B cell (primary cell): Measurements from ENCODE around the gene SUSD3. TPM values are rescaled to one million over a fixed set of nuclear protein-coding genes. Genes with fewer than 3 reads are reported as not detected.
A peak's percentile ranks its signal among the peaks of the same experiment; 100 is the strongest.

ENCODE experiments used
- ATAC-seq: fragments of 200-7000 bp; cut with Tn5 transposase; one replicate; pipeline ENCODE4 v1.10.0; 2021; ENCODE audit warnings: low read depth, mild to moderate bottlenecking, moderate number of reproducible peaks, moderate library complexity
- CTCF ChIA-PET: fragments of 350-600 bp; sonication (Branson Sonifier 250); formaldehyde crosslinking; loops from one replicate; lab custom pipeline; 2021; ENCODE audit warnings: antibody characterized with exemption, inconsistent platforms; lab: Charles Lee
- POLR2A ChIA-PET: fragments of 350-600 bp; sonication (Branson Sonifier 250); formaldehyde crosslinking; loops from one replicate; lab custom pipeline; 2021; ENCODE audit warnings: antibody characterized with exemption; lab: Charles Lee
- DNase-seq: peaks from one replicate; pipeline ENCODE4 v3.0.0; 2013
- H2AFZ ChIP-seq: 2 replicates; pipeline ENCODE4 v1.6.1; 2012; ENCODE audit warnings: mild to moderate bottlenecking, low read depth, low read length; ENCODE audit not compliant: insufficient read depth, poor library complexity, severe bottlenecking
- H3K27ac ChIP-seq, 2 donors: 1 replicate in 1 of 2; 2 replicates in 1 of 2; pipeline ENCODE4 v1.5.1; 2012 to 2013; ENCODE audit warnings: low read length in 2 of 2, mild to moderate bottlenecking in 2 of 2, moderate library complexity in 1 of 2
- H3K27me3 ChIP-seq, 4 experiments: fragments of 200-600 bp in 1 of 4; sonication (generic) in 1 of 4; replicated peaks in 1 of 4; 1 replicate in 2 of 4; 2 replicates in 2 of 4; pipeline versions ENCODE4 v1.6.1 to v1.7.0; 2013 to 2016; ENCODE audit warnings: low read length in 3 of 4, mild to moderate bottlenecking in 2 of 4, mixed read lengths in 1 of 4, moderate library complexity in 1 of 4; ENCODE audit not compliant: insufficient read depth in 4 of 4, control insufficient read depth in 3 of 4; ENCODE audit errors: control extremely low read depth in 1 of 4
- H3K36me3 ChIP-seq, 2 experiments: replicated peaks in 1 of 2; 1 replicate in 1 of 2; 2 replicates in 1 of 2; pipeline versions ENCODE4 v1.6.1 to v1.7.1; 2013; ENCODE audit warnings: low read length in 1 of 2; ENCODE audit not compliant: insufficient read depth in 2 of 2, control insufficient read depth in 1 of 2; ENCODE audit errors: control extremely low read depth in 1 of 2, extremely low read depth in 1 of 2
- H3K4me1 ChIP-seq, 2 donors: fragments of 200-600 bp in 1 of 2; sonication (generic) in 1 of 2; 1 replicate in 1 of 2; 2 replicates in 1 of 2; pipeline versions ENCODE4 v1.5.1 to v1.6.1; 2013 to 2017; ENCODE audit warnings: low read length in 2 of 2; ENCODE audit not compliant: control insufficient read depth in 2 of 2, insufficient read depth in 2 of 2
- H3K4me2 ChIP-seq: replicated peaks from 2 replicates; pipeline ENCODE3; 2012; ENCODE audit warnings: mild to moderate bottlenecking, low read depth, low read length; ENCODE audit not compliant: poor library complexity, severe bottlenecking
- H3K4me3 ChIP-seq, 5 experiments: fragments of 200-600 bp in 1 of 5; sonication (generic) in 1 of 5; 1 replicate in 3 of 5; 2 replicates in 2 of 5; pipeline versions ENCODE4 v1.5.1 to v1.7.0; 2011 to 2016; ENCODE audit warnings: low read length in 4 of 5, mild to moderate bottlenecking in 4 of 5, low read depth in 2 of 5, control low read depth in 1 of 5, moderate library complexity in 1 of 5; ENCODE audit not compliant: insufficient read depth in 1 of 5; ENCODE audit errors: control extremely low read depth in 1 of 5, extremely low read depth in 1 of 5
- H3K79me2 ChIP-seq: fragments of 200-600 bp; sonication (generic); one replicate; pipeline ENCODE4 v1.6.0; 2016; ENCODE audit warnings: low read length; ENCODE audit not compliant: control insufficient read depth, insufficient read depth
- H3K9ac ChIP-seq: fragments of 200-600 bp; sonication (generic); 2 replicates; pipeline ENCODE4 v1.6.1; 2017; ENCODE audit warnings: mild to moderate bottlenecking, low read length, moderate library complexity
- H3K9me3 ChIP-seq, 3 donors: one replicate each; pipeline versions ENCODE4 v1.6.1 to v1.7.1; 2013; ENCODE audit warnings: low read length in 2 of 3; ENCODE audit not compliant: control insufficient read depth in 2 of 3, insufficient read depth in 1 of 3; ENCODE audit errors: control extremely low read depth in 1 of 3
- H4K20me1 ChIP-seq: 2 replicates; pipeline ENCODE4 v1.6.0; 2012; ENCODE audit warnings: mild to moderate bottlenecking, low read length; ENCODE audit not compliant: insufficient read depth, control insufficient read depth, poor library complexity, severe bottlenecking
- H3K27ac Mint-ChIP-seq: one replicate; pipeline ENCODE4 v1.8.0; 2021; ENCODE audit warnings: mixed read lengths
- H3K27me3 Mint-ChIP-seq: one replicate; pipeline ENCODE4 v1.8.0; 2021; ENCODE audit warnings: mixed read lengths
- H3K4me1 Mint-ChIP-seq: one replicate; pipeline ENCODE4 v1.8.0; 2021; ENCODE audit warnings: mixed read lengths
- H3K4me3 Mint-ChIP-seq: one replicate; pipeline ENCODE4 v1.8.0; 2021; ENCODE audit warnings: mixed read lengths
- H3K9me3 Mint-ChIP-seq: one replicate; pipeline ENCODE4 v1.8.0; 2022; ENCODE audit warnings: mixed read lengths; ENCODE audit not compliant: insufficient read depth
- EZH2 ChIP-seq: IDR thresholded peaks from 2 replicates; pipeline ENCODE4 v1.6.1; 2012; ENCODE audit warnings: borderline replicate concordance, low read depth, mild to moderate bottlenecking, moderate library complexity, low read length; ENCODE audit not compliant: insufficient read depth, poor library complexity, severe bottlenecking
- WGBS: methylation state at CpG from one replicate; pipeline ENCODE4 v1.1.5; 2013; ENCODE audit warnings: missing lambda C conversion rate; ENCODE audit not compliant: insufficient coverage; 5-methylcytosine and 5-hydroxymethylcytosine counted together
- intact Hi-C: fragments of 100-400 bp; cut with micrococcal nuclease; formaldehyde crosslinking; loops from one replicate; pipeline ENCODE4 v1.10.0; 2022
- polyA plus RNA-seq: library from polyadenylated mRNA; depleted of rRNA; stranded (reverse); fragments of >200 nt; gene quantifications from 2 replicates; pipeline ENCODE4 v1.2.3, GENCODE V29; 2012
- total RNA-seq, 2 donors: library from RNA; stranded (reverse); fragments of 120-200 nt in 1 of 2; gene quantifications; 1 replicate in 1 of 2; 2 replicates in 1 of 2; pipeline versions ENCODE4 v1.2.3 to v1.2.4, GENCODE V29; 2013 to 2022
- TF ChIP-seq, protein P1 (sequence below): fragments of 200-600 bp; IDR thresholded peaks from one replicate; pipeline ENCODE4 v1.8.0; 2022; ENCODE audit warnings: antibody characterized with exemption, mild to moderate bottlenecking

Gene SUSD3
- total and polyA plus RNA-seq, 2 donors (not counting 1 experiment from before 2014, with no cell fraction given): 41.0 to 85.0 TPM

DNA sequence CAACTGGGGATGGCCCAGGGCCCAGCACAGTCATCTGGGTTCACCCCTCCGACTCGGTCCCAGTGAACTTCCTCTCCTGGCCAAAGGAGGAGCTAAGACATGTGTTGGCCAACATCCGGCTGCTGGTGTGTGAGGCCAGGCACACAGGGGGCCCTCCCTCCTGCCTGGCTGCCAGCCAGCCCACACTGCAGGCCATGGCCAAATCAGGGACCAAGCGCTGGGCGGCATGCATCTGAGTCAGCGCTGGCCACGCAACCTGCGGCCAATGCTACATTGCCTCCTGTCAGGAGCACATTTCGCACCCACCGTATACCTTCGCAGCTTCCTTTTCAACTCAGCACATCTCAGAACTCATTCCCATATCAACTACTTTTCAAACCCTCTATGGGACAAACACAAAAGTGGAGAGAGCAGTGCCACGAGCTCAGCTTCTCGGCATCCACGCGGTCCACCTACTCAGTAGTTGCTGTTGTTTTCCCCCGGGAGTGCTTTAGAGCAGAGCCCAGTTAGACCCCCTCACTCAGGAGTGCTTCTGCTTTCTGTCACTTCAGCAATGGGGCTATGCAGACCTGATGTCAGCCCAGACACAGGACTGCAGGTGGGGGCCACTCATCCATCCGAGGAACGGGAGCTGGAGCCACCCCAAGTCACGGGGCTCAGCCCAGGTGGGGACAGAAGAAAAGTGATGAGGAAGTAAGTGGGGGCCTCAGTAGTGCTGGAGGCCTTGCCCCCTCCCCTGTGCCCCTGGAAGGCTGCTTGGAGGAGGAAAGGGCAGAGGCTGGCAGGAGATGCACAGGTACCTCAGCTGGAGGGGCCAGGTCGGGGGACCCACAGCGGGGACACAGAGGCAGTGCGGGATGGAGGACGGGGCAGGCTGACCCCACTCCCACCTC, 61.7 kb downstream of the SUSD3 start:
- H3K36me3 ChIP-seq: no peaks in the 10 kb centered on the region
- intact Hi-C loops: loop anchor here (1.0 kb wide), 1 partner anchor 14 kb away; the partner anchor contains the start of gene NINJ1
- H3K4me1 ChIP-seq: peaks cover 13 to 20% of the 10 kb centered on the region in 2 donors
- H2AFZ ChIP-seq: peak overlapping the region; percentile 61
- H4K20me1 ChIP-seq: no peaks in the 10 kb centered on the region
- ATAC-seq (peak; percentile 86), DNase-seq (peak; percentile 79)
- peak overlapping the region; percentile 25 for H3K9ac ChIP-seq
- POLR2A ChIA-PET: interaction anchor here (0.5 to 1.2 kb wide), 2 partner anchors 11 to 22 kb away, joined by 3 to 6 read pairs; no protein-coding TSS in a partner anchor
- H3K4me3 ChIP-seq: peak overlapping the region in 2 of 5 experiments; percentile 29 to 45
- Mint-ChIP-seq H3K27ac (peak overlapping the region; percentile 79), H3K27me3 (no peaks in the 10 kb centered on the region), H3K4me1 (peaks cover 14% of the 10 kb centered on the region), H3K9me3 (no peaks in the 10 kb centered on the region), H3K4me3 (peak overlapping the region; percentile 77)
- H3K79me2 ChIP-seq: no peaks in the 10 kb centered on the region
- peak overlapping the region; percentile 77 for H3K4me2 ChIP-seq
- no peak for TF ChIP-seq EZH2
- TF ChIP-seq, protein P1, sequence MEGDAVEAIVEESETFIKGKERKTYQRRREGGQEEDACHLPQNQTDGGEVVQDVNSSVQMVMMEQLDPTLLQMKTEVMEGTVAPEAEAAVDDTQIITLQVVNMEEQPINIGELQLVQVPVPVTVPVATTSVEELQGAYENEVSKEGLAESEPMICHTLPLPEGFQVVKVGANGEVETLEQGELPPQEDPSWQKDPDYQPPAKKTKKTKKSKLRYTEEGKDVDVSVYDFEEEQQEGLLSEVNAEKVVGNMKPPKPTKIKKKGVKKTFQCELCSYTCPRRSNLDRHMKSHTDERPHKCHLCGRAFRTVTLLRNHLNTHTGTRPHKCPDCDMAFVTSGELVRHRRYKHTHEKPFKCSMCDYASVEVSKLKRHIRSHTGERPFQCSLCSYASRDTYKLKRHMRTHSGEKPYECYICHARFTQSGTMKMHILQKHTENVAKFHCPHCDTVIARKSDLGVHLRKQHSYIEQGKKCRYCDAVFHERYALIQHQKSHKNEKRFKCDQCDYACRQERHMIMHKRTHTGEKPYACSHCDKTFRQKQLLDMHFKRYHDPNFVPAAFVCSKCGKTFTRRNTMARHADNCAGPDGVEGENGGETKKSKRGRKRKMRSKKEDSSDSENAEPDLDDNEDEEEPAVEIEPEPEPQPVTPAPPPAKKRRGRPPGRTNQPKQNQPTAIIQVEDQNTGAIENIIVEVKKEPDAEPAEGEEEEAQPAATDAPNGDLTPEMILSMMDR: peak; percentile 58
- CTCF ChIA-PET: interaction anchor here (0.6 to 4.9 kb wide), 13 partner anchors 10 to 185 kb away, joined by 3 to 53 read pairs (median 3); partner anchors contain the start of gene NINJ1
- H3K27ac ChIP-seq: peak overlapping the region; percentile 24 to 34
- no peaks in the 10 kb centered on the region for H3K9me3 ChIP-seq
- H3K27me3 ChIP-seq: no peaks in the 10 kb centered on the region
- 15% methylated on average over 17 of the region's 23 CpGs for WGBS
